Transverse colon (tissue), 4 donors: Measurements from ENCODE around the gene SLC4A5. TPM values are rescaled to one million over a fixed set of nuclear protein-coding genes. Genes with fewer than 3 reads are reported as not detected.

Source experiments
- DNase-seq: peaks from one replicate; pipeline ENCODE4 v3.0.0-alpha.2; 2019
- H3K27ac ChIP-seq, 4 donors: fragments of 200-600 bp; sonication (generic); 2 replicates each; pipeline ENCODE4 v1.5.1; 2016 to 2018; ENCODE audit warnings: inconsistent platforms in 4 of 4
- H3K27me3 ChIP-seq: fragments of 200-600 bp; sonication (generic); 2 replicates; pipeline ENCODE4 v1.5.1; 2017; ENCODE audit warnings: inconsistent platforms
- H3K36me3 ChIP-seq, 4 donors: fragments of 200-600 bp; sonication (generic); 2 replicates each; pipeline ENCODE4 v1.5.1; 2017 to 2019; ENCODE audit warnings: inconsistent platforms in 4 of 4
- H3K4me1 ChIP-seq, 4 donors: fragments of 200-600 bp; sonication (generic); 2 replicates each; pipeline ENCODE4 v1.5.1; 2017 to 2020; ENCODE audit warnings: inconsistent platforms in 4 of 4
- H3K4me3 ChIP-seq, 4 donors: fragments of 200-600 bp; sonication (generic); 1 replicate in 1 of 4; 2 replicates in 3 of 4; pipeline versions ENCODE4 v1.5.1 to v1.6.1; 2017 to 2019; ENCODE audit warnings: inconsistent platforms in 4 of 4
- H3K9me3 ChIP-seq, 2 donors: fragments of 200-600 bp; sonication (generic); 2 replicates each; pipeline ENCODE4 v1.5.1; 2017 to 2019; ENCODE audit warnings: inconsistent platforms in 2 of 2
- EP300 ChIP-seq: sonication (generic); formaldehyde crosslinking; IDR thresholded peaks from one replicate; pipeline ENCODE4 v1.6.1; 2017; ENCODE audit warnings: antibody characterized with exemption, low read depth
- POLR2A ChIP-seq: fragments of 450-650 bp; IDR thresholded peaks from one replicate; pipeline ENCODE4 v1.6.1; 2016; ENCODE audit warnings: antibody characterized with exemption, mild to moderate bottlenecking, moderate library complexity
- POLR2AphosphoS5 ChIP-seq, 3 donors: sonication (generic); formaldehyde crosslinking; IDR thresholded peaks; one replicate each; pipeline ENCODE4 v1.6.1; 2016; ENCODE audit warnings: antibody characterized with exemption in 3 of 3
- WGBS, 2 donors: methylation state at CpG; one replicate each; pipeline ENCODE4 v1.1.5; 2018; ENCODE audit warnings: low coverage in 1 of 2; 5-methylcytosine and 5-hydroxymethylcytosine counted together
- in situ Hi-C, 4 donors: fragments of 200-750 bp; cut with MboI; loops; one replicate each; pipeline versions ENCODE4 v1.15.0 to v1.15.1; 2017; ENCODE audit warnings: low sequenced_read_pairs in 3 of 4, low pct_ligation_motif_present in 1 of 4, low pct_unique_long_range_greater_than_20kb in 1 of 4
- intact Hi-C: fragments of 100-400 bp; cut with DNase I; formaldehyde crosslinking; loops from one replicate; pipeline ENCODE4 v1.15.1; 2023; ENCODE audit warnings: low total_unique reads
- total RNA-seq, 4 donors: library from RNA; depleted of rRNA; stranded (reverse); fragments of >200 nt; gene quantifications; one replicate each; pipeline ENCODE4 v1.1.0, GENCODE V29; 2016
- TF ChIP-seq, protein P1 (sequence below), 5 experiments: fragments of 200-600 bp in 3 of 5; fragments of 450-650 bp in 2 of 5; sonication (generic) in 3 of 5; IDR thresholded peaks; 1 replicate in 2 of 5; 2 replicates in 3 of 5; pipeline ENCODE4 v1.5.1; 2016 to 2017; ENCODE audit warnings: antibody characterized with exemption in 5 of 5, inconsistent platforms in 3 of 5, mild to moderate bottlenecking in 2 of 5, moderate library complexity in 1 of 5

SLC4A5 gene
- total RNA-seq, 4 donors from 2014 or later: 0.37 to 6.1 (median 3.5) TPM

DNA sequence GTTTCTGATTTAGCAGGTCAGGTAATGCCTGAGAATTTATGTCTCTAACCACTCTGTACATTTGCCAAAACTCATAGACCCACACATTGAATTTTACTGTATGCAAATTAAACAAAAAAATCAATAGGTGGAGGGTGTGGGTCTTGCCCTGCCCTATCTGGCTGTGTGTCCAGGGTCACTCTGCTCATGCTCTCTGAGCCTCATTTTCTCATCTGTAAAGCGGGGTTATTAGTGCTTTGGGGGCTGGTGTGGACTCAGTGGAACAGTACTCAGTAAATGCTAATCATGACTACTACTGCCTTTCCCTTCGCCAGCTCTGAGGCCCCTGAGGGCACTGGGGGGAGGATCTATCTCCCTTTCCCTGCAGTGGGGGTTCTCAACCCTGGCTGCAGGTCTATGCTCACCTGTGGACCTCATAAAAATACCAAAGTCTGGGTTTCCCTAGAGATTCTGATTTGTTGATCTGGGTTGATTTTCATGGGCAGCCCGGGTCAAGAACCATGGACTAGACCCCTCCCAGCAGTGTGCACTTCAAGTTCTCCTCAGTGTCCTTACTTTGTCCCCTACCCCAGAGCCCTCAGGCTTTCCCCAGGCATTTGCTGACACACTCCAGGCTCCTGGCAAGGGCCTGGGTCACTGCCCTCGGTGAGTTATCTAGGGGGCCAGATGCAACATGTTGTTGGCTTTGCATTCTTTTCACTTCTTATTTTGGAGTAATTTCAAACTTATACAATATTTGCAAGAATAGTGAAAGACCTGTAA lies 117.3 kb downstream of the SLC4A5 start:
- Histone ChIP-seq H3K4me3 (no peak overlapping the region), H3K4me1 (no peaks in the 10 kb centered on the region), H3K36me3 (no peaks in the 10 kb centered on the region), H3K27me3 (no peaks in the 10 kb centered on the region), H3K9me3 (no peaks in the 10 kb centered on the region), H3K27ac (no peak overlapping the region)
- in situ Hi-C loops (no loop called here), intact Hi-C loops (no loop called here)
- DNase-seq: no peak
- TF ChIP-seq POLR2A (no peak), POLR2AphosphoS5 (IDR thresholded peaks at IDR 0.05) (no peak), EP300 (no peak)
- TF ChIP-seq, protein P1, sequence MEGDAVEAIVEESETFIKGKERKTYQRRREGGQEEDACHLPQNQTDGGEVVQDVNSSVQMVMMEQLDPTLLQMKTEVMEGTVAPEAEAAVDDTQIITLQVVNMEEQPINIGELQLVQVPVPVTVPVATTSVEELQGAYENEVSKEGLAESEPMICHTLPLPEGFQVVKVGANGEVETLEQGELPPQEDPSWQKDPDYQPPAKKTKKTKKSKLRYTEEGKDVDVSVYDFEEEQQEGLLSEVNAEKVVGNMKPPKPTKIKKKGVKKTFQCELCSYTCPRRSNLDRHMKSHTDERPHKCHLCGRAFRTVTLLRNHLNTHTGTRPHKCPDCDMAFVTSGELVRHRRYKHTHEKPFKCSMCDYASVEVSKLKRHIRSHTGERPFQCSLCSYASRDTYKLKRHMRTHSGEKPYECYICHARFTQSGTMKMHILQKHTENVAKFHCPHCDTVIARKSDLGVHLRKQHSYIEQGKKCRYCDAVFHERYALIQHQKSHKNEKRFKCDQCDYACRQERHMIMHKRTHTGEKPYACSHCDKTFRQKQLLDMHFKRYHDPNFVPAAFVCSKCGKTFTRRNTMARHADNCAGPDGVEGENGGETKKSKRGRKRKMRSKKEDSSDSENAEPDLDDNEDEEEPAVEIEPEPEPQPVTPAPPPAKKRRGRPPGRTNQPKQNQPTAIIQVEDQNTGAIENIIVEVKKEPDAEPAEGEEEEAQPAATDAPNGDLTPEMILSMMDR (IDR thresholded peaks at IDR 0.05): no peak
- WGBS, 2 donors: 50 to 68% methylated on average over 1 to 4 of the region's 4 CpGs

DNA sequence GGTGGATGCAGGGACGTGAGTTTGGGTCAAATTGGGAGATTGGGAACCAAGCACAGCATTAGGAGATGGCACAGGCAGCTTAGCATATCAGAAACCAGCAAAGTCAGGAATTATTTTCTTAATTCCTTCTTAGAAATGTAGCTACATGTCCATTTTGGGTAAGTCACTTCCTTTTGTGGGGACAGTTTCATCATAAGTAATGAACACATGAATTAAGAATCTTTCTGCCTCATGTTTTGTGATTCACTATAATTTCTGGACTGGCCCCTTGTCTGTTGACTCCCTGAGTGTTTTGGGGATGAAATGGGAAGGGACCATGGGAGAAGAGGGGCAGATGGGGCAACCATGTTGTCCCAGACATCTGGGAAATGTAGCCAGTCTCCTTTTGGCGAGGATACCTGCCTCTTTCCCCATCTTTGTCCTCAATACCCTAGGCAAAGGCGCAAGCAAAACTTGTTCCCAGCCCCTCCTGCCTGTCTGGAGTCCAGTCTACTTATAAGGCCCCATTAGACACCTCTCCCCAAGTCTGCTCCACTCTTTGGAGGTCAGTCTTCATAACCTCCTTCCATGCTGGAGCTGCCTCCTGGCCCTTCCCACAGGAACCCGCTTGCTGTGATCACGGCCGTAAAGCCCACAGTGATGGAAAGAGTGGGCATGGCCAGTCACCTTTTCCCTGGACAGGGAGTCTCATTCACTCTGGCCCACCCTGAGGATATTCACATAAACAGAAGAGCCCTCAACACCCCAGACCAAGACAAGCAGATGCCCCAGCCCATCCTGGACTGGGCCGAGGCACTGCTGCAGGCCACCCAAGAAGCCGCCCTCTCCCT lies 119.1 kb downstream of the SLC4A5 start:
- H3K4me3 ChIP-seq: no peak overlapping the region
- no peaks in the 10 kb centered on the region for H3K9me3 ChIP-seq
- 94 to 100% methylated on average over 3 to 8 of the region's 8 CpGs for WGBS, 2 donors
- TF ChIP-seq POLR2AphosphoS5 (IDR thresholded peaks at IDR 0.05) (no peak), EP300 (no peak), POLR2A (no peak)
- TF ChIP-seq, protein P1 (IDR thresholded peaks at IDR 0.05): no peak
- no peak for DNase-seq
- no peaks in the 10 kb centered on the region for H3K4me1 ChIP-seq
- intact Hi-C loops: no loop called here
- in situ Hi-C loops: no loop called here
- H3K36me3 ChIP-seq: no peaks in the 10 kb centered on the region
- no peaks in the 10 kb centered on the region for H3K27me3 ChIP-seq
- no peak overlapping the region for H3K27ac ChIP-seq

DNA sequence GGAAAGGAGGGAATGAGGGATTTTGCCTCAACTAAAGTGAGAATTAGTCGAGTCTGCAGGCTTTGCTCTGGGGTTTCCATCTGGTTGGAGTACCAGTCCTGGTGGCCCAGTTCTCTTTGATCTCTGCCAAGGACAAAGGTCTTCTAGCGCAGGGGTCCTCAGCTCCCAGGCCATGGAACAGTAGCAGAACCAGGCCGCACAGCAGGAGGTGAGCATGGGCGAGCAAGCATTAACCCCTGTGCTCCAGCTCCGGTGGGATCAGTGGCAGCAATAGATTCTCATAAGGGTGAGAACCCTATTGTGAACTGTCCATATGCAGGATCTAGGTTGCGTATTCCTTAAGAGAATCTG lies 120.9 kb downstream of the SLC4A5 start:
- intact Hi-C loops (no loop called here), in situ Hi-C loops (no loop called here)
- WGBS, 2 donors: 85% methylated on average over 6 of the region's 6 CpGs; no CpG with 5 or more reads in 1 of the 2 donors
- Histone ChIP-seq H3K36me3 (no peaks in the 10 kb centered on the region), H3K27ac (no peak overlapping the region), H3K27me3 (no peaks in the 10 kb centered on the region), H3K4me3 (no peak overlapping the region), H3K4me1 (no peaks in the 10 kb centered on the region), H3K9me3 (no peaks in the 10 kb centered on the region)
- TF ChIP-seq EP300 (no peak), POLR2AphosphoS5 (IDR thresholded peaks at IDR 0.05) (no peak)
- DNase-seq: no peak

DNA sequence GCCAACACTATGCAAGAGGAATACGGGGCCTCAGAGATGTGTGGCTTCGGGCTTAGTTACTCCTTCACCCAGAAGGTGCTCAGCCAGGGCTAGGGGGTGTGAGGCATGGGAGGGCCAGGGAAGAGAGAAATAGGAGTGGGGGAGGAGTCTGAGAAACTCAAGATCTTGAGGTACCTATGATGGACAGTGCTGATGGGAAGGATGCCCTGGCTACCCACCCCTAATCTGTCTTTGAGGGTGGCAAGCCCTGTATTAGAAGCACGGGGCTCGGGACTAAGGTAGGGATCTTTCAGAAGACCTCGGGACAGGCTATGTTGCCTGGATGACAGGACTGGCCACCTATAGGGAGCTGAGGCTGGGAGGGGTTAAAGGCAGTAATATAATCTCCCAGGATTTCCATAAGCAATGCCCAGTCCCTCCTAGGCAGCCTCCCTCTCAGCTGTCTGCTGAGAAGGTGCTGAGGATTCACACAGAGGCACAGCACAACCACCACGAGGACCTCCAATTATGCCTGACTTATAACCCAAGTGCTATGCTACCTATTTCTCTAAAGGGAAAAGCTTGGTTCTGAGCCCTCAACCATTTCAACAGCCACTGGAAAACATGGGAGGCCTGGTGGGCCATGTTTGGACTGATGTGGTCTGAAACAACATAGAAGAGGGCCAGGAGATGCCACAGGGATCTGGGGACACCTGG lies 121.5 kb downstream of the SLC4A5 start:
- Histone ChIP-seq H3K4me3 (no peak overlapping the region), H3K4me1 (no peaks in the 10 kb centered on the region), H3K27me3 (no peaks in the 10 kb centered on the region), H3K9me3 (no peaks in the 10 kb centered on the region), H3K27ac (no peak overlapping the region), H3K36me3 (no peaks in the 10 kb centered on the region)
- TF ChIP-seq EP300 (no peak), POLR2A (no peak), POLR2AphosphoS5 (IDR thresholded peaks at IDR 0.05) (no peak)
- TF ChIP-seq, protein P1 (IDR thresholded peaks at IDR 0.05): no peak
- intact Hi-C loops (no loop called here), in situ Hi-C loops (no loop called here)
- no peak for DNase-seq
- 94 to 100% methylated on average over 2 to 6 of the region's 6 CpGs for WGBS, 2 donors
